Measurements from ENCODE around the gene PPIF.

The PPIF gene

DNA sequence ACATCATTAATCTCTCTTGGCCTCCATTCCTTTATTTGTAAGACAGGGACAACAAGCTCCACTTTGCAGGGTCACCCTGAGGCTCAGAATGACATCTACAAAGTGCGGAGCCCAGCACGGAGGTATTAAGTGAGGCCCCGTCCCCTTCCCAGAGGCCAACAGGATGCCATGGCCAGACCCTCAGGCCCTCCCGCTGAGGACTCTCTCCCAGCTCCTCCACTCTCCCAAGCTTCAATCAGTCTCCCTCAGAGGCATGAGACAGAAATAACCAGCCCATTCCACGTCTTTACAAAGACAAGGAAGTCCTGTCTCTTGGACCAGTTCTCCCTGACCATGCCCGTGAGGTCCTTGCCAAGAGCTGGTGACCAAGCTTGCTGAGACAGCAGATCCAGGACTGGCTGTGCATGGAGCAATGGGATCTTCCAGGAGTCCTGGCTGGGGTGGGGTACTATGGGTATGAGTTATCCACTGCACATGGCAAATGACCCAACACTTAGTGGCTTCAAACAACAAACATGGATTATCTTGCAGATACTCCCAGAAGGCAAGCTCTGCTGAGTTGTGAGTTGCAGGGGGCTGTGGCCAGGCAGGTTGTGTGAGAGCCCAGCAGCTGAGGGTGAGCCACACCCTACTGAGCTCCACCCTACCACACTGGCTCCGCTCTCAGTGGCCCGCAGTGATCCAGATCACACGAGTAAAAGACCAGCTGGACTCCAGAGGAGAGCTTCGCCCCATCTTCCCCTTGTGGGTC is 4.3 kb upstream of the PPIF start:
- in situ Hi-C loops (cut with HindIII; ENCODE audit: low sequenced_read_pairs) = loop anchor here (5.0 kb wide), 1 partner anchor 69 kb away; no protein-coding TSS in a partner anchor
- H3K4me3 ChIP-seq (ENCODE audit: low read depth, low read length) = no peak overlapping the region
- TF ChIP-seq, protein P1, sequence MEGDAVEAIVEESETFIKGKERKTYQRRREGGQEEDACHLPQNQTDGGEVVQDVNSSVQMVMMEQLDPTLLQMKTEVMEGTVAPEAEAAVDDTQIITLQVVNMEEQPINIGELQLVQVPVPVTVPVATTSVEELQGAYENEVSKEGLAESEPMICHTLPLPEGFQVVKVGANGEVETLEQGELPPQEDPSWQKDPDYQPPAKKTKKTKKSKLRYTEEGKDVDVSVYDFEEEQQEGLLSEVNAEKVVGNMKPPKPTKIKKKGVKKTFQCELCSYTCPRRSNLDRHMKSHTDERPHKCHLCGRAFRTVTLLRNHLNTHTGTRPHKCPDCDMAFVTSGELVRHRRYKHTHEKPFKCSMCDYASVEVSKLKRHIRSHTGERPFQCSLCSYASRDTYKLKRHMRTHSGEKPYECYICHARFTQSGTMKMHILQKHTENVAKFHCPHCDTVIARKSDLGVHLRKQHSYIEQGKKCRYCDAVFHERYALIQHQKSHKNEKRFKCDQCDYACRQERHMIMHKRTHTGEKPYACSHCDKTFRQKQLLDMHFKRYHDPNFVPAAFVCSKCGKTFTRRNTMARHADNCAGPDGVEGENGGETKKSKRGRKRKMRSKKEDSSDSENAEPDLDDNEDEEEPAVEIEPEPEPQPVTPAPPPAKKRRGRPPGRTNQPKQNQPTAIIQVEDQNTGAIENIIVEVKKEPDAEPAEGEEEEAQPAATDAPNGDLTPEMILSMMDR (IDR thresholded peaks at IDR 0.05; ENCODE audit: low read depth, low read length, missing control alignments) = no peak
- DNase-seq (ENCODE audit: low read depth) = no peak

DNA sequence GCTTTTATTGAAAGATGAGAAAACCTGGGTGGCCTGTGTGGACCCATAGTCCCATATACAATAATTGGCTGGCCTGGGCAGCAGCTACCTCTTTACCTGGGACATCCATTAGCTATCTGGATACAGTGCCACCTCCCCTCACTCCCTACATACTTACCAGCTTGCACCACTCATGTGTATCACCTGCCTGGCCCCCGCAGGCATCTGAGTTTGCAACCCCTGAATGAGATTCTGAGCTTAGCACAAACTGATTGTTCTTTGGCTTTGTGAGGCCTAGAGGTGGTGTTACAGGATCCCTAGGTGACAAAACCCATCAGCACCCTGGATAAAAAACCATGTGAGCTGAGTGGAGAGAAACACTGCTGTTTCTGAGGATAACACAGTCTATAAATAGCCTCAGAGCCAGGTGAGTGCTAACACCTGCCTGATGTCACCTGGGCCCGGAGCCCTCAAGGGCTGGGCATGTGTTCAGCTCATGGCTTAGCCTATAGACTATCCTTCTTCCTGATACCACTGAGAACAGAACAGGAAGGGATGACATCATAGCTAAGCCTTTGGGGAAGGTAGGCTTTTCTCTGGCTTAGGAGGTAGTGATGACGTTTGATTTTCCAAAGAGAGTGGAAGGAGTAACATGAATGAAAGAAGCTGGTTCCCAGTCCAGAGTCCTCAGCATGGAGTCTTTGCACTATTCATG is 2.6 kb upstream of the PPIF start:
- DNase-seq (ENCODE audit: low read depth) = no peak
- no peak overlapping the region for H3K4me3 ChIP-seq (ENCODE audit: low read depth, low read length)
- in situ Hi-C loops (cut with HindIII; ENCODE audit: low sequenced_read_pairs) = loop anchor here (5.0 kb wide), 1 partner anchor 68 kb away; no protein-coding TSS in a partner anchor
- TF ChIP-seq, protein P1 (IDR thresholded peaks at IDR 0.05; ENCODE audit: low read depth, low read length, missing control alignments) = no peak

- TF ChIP-seq, protein P1 (IDR thresholded peaks at IDR 0.05; ENCODE audit: low read depth, low read length, missing control alignments) = no peak
- in situ Hi-C loops (cut with HindIII; ENCODE audit: low sequenced_read_pairs) = no loop called here
- no peak for DNase-seq (ENCODE audit: low read depth)
- H3K4me3 ChIP-seq (ENCODE audit: low read depth, low read length) = no peak overlapping the region
These were observed 1.8 kb upstream of the PPIF start for GRCh38 chr10:79345241-79346011.

GRCh38 chr10:79346012-79346340 is 1.3 kb upstream of the PPIF start:
- in situ Hi-C loops (cut with HindIII; ENCODE audit: low sequenced_read_pairs) = no loop called here

GRCh38 chr10:79346388-79347225 is 662 bp upstream of the PPIF start:
- in situ Hi-C loops (cut with HindIII; ENCODE audit: low sequenced_read_pairs) = no loop called here
- H3K4me3 ChIP-seq (ENCODE audit: low read depth, low read length) = no peak overlapping the region
- DNase-seq (ENCODE audit: low read depth) = no peak
- TF ChIP-seq, protein P1 (IDR thresholded peaks at IDR 0.05; ENCODE audit: low read depth, low read length, missing control alignments) = no peak

More at GRCh38 chr10:79346012-79346340, 1.3 kb upstream of the PPIF start:
- DNase-seq (ENCODE audit: low read depth) = no peak
- TF ChIP-seq, protein P1 (IDR thresholded peaks at IDR 0.05; ENCODE audit: low read depth, low read length, missing control alignments) = no peak
- H3K4me3 ChIP-seq (ENCODE audit: low read depth, low read length) = no peak overlapping the region

Measured in astrocyte of the cerebellum (primary cell).